Neutrophil (primary cell): ENCODE results near the gene EMC8.
"Not testable (repeated sequence)": the region's sequence is repeated elsewhere in the genome, so short reads cannot be mapped to it uniquely, and the experiment has no call there.

Experiments
- H3K27ac ChIP-seq: fragments of 200-600 bp; sonication (generic); 2 replicates; pipeline ENCODE4 v1.5.1; 2016; ENCODE audit warnings: mild to moderate bottlenecking, moderate library complexity
- H3K27me3 ChIP-seq: fragments of 200-600 bp; sonication (generic); 2 replicates; pipeline ENCODE4 v1.6.0; 2016; ENCODE audit warnings: mild to moderate bottlenecking
- H3K36me3 ChIP-seq: fragments of 200-600 bp; sonication (generic); 2 replicates; pipeline ENCODE4 v1.5.1; 2017
- H3K4me1 ChIP-seq, 2 experiments: fragments of 200-600 bp in 1 of 2; sonication (generic) in 1 of 2; 1 replicate in 1 of 2; 2 replicates in 1 of 2; pipeline versions ENCODE4 v1.5.1 to v1.6.1; 2013 to 2016; ENCODE audit warnings: low read depth in 1 of 2, low read length in 1 of 2, mild to moderate bottlenecking in 1 of 2, moderate library complexity in 1 of 2; ENCODE audit not compliant: control insufficient read depth in 1 of 2, insufficient read depth in 1 of 2
- H3K4me3 ChIP-seq, 2 experiments: fragments of 200-600 bp in 1 of 2; sonication (generic) in 1 of 2; 1 replicate in 1 of 2; 2 replicates in 1 of 2; pipeline ENCODE4 v1.5.1; 2013 to 2016; ENCODE audit warnings: low read depth in 1 of 2, low read length in 1 of 2, mild to moderate bottlenecking in 1 of 2, moderate library complexity in 1 of 2
- H3K9me3 ChIP-seq: fragments of 200-600 bp; sonication (generic); 2 replicates; pipeline ENCODE4 v1.5.1; 2016
- CTCF ChIP-seq: fragments of 200-600 bp; sonication (generic); IDR thresholded peaks from 2 replicates; pipeline ENCODE4 v1.5.1; 2016; ENCODE audit warnings: antibody characterized with exemption

EMC8 gene

GRCh38 chr16:85822145-85822544 lies 22.8 kb upstream of the EMC8 start:
- Histone ChIP-seq H3K4me3 (no peak overlapping the region), H3K4me1 (no peaks in the 10 kb centered on the region), H3K9me3 (no peaks in the 10 kb centered on the region), H3K27ac (no peak overlapping the region), H3K27me3 (peaks cover 86% of the 10 kb centered on the region), H3K36me3 (no peaks in the 10 kb centered on the region)
- no peak for TF ChIP-seq CTCF

GRCh38 chr16:85821390-85822135 lies 22.2 kb upstream of the EMC8 start:
- H3K36me3 ChIP-seq, result no peaks in the 10 kb centered on the region
- H3K27me3 ChIP-seq, result peaks cover 80% of the 10 kb centered on the region
- TF ChIP-seq CTCF, result peak; percentile 82
- no peaks in the 10 kb centered on the region for H3K4me1 ChIP-seq
- no peak overlapping the region for H3K27ac ChIP-seq
- no peak overlapping the region for H3K4me3 ChIP-seq
- no peaks in the 10 kb centered on the region for H3K9me3 ChIP-seq

- Histone ChIP-seq H3K36me3 (no peaks in the 10 kb centered on the region), H3K9me3 (no peaks in the 10 kb centered on the region), H3K4me1 (no peaks in the 10 kb centered on the region), H3K27ac (no peak overlapping the region), H3K4me3 (no peak overlapping the region), H3K27me3 (peaks cover 72% of the 10 kb centered on the region)
- TF ChIP-seq CTCF, result no peak
Observed at GRCh38 chr16:85820604-85821372, 21.4 kb upstream of the EMC8 start.

GRCh38 chr16:85819771-85820170 lies 20.4 kb upstream of the EMC8 start:
- H3K36me3 ChIP-seq, result no peaks in the 10 kb centered on the region
- TF ChIP-seq CTCF, result no peak
- no peaks in the 10 kb centered on the region for H3K4me1 ChIP-seq
- H3K9me3 ChIP-seq, result no peaks in the 10 kb centered on the region
- no peak overlapping the region for H3K27ac ChIP-seq
- peaks cover 71% of the 10 kb centered on the region for H3K27me3 ChIP-seq
- no peak overlapping the region for H3K4me3 ChIP-seq

- peaks cover 71% of the 10 kb centered on the region for H3K27me3 ChIP-seq
- H3K9me3 ChIP-seq, result no peaks in the 10 kb centered on the region
- no peak overlapping the region for H3K4me3 ChIP-seq
- peak; percentile 64 for TF ChIP-seq CTCF
- H3K36me3 ChIP-seq, result no peaks in the 10 kb centered on the region
- no peaks in the 10 kb centered on the region for H3K4me1 ChIP-seq
- H3K27ac ChIP-seq, result no peak overlapping the region
Observed at GRCh38 chr16:85819245-85819644, 19.9 kb upstream of the EMC8 start.

- not testable (repeated sequence) for H3K27ac ChIP-seq, H3K4me3 ChIP-seq, H3K4me1 ChIP-seq, H3K36me3 ChIP-seq, H3K9me3 ChIP-seq
- H3K27me3 ChIP-seq, result peaks cover 79% of the 10 kb centered on the region
Observed at GRCh38 chr16:85817195-85817594, 17.9 kb upstream of the EMC8 start.
